K562 (cell line): ENCODE measurements around the gene CTDNEP1. TPM values are rescaled to one million over a fixed set of nuclear protein-coding genes. Genes with fewer than 3 reads are reported as not detected.

Experiments
- CBFA2T3 ChIP-seq: fragments of 450-650 bp; IDR thresholded peaks from 2 replicates; pipeline ENCODE4 v1.6.1; 2017
- CTBP1 ChIP-seq: fragments of 450-650 bp; IDR thresholded peaks from 2 replicates; pipeline ENCODE4 v1.6.1; 2016; ENCODE audit warnings: borderline replicate concordance
- ESRRA ChIP-seq: fragments of 450-650 bp; IDR thresholded peaks from 2 replicates; pipeline ENCODE4 v1.6.1; 2014; ENCODE audit warnings: low read depth, mild to moderate bottlenecking, moderate library complexity, borderline replicate concordance
- GTF2F1 ChIP-seq: IDR thresholded peaks from 2 replicates; pipeline ENCODE4 v1.6.1; 2011; ENCODE audit warnings: low read depth, low read length, improper control_type of control experiment
- L3MBTL2 ChIP-seq: fragments of 450-650 bp; IDR thresholded peaks from 2 replicates; pipeline ENCODE4 v1.6.1; 2016; ENCODE audit warnings: mild to moderate bottlenecking, moderate library complexity
- NONO ChIP-seq, 2 experiments: fragments of 200-400 bp in 1 of 2; fragments of 450-650 bp in 1 of 2; formaldehyde crosslinking in 1 of 2; IDR thresholded peaks; 2 replicates each; pipeline ENCODE4 v1.6.1; 2017; ENCODE audit warnings: low read depth in 2 of 2, mild to moderate bottlenecking in 2 of 2, moderate library complexity in 2 of 2, low read length in 1 of 2
- OTX1 ChIP-seq: fragments of 450-650 bp; formaldehyde crosslinking; IDR thresholded peaks from 2 replicates; pipeline ENCODE4 v1.4.0; 2022; ENCODE audit warnings: mild to moderate bottlenecking
- RUNX1 ChIP-seq: sonication (generic); IDR thresholded peaks from 2 replicates; pipeline ENCODE4 v1.6.1; 2016; ENCODE audit warnings: antibody characterized with exemption, low read depth
- TCF3 ChIP-seq: sonication (generic); formaldehyde crosslinking; IDR thresholded peaks from 2 replicates; pipeline ENCODE4 v1.4.0; 2020; ENCODE audit warnings: mild to moderate bottlenecking, missing genetic modification reagents
- TEAD4 ChIP-seq, 2 experiments: sonication (generic) in 1 of 2; formaldehyde crosslinking in 1 of 2; IDR thresholded peaks; 2 replicates each; pipeline versions ENCODE4 v1.6.1 to v1.8.0; 2012 to 2022; ENCODE audit warnings: borderline replicate concordance in 1 of 2, inconsistent platforms in 1 of 2, low read length in 1 of 2, mild to moderate bottlenecking in 1 of 2, missing genetic modification reagents in 1 of 2
- ZNF77 ChIP-seq: fragments of 250-450 bp; sonication (Bioruptor Pico); IDR thresholded peaks from 2 replicates; pipeline ENCODE4 v1.5.0; 2020
- polyA plus RNA-seq, 8 experiments: library from polyadenylated mRNA; depleted of rRNA in 4 of 8; stranded (reverse) in 5 of 8; unstranded in 3 of 8; fragments of >200 nt; fragmentation: Nextera tagmentation in 2 of 8; fragmentation: Illumina TruSeq in 1 of 8; extraction: Ambion mirVana in 2 of 8; extraction: Trizol in 1 of 8; gene quantifications; 2 replicates each; pipeline versions ENCODE4 v1.2.1 to v1.2.3, GENCODE V29; 2011 to 2014; ENCODE audit warnings: inconsistent platforms in 1 of 8, missing spikeins in 1 of 8
- total RNA-seq, 7 experiments: library from RNA; depleted of rRNA in 6 of 7; stranded (reverse); fragments of >200 nt in 6 of 7; fragmentation: Illumina TruSeq in 2 of 7; extraction: Trizol in 2 of 7; gene quantifications; 2 replicates each; pipeline versions ENCODE4 v1.2.1 to v1.2.3, GENCODE V29; 2011 to 2021; ENCODE audit warnings: low replicate concordance in 1 of 7
- TF ChIP-seq, protein P1 (sequence below), 2 experiments: fragments of 450-650 bp; IDR thresholded peaks; 2 replicates each; pipeline ENCODE4 v1.6.1; 2016
- TF ChIP-seq, protein P2 (sequence below), 2 experiments: IDR thresholded peaks; 2 replicates each; pipeline ENCODE4 v1.6.1; 2011; ENCODE audit warnings: borderline replicate concordance in 1 of 2, control low read depth in 1 of 2, low read depth in 1 of 2, low read length in 1 of 2, mild to moderate bottlenecking in 1 of 2, mixed read lengths in 1 of 2, moderate library complexity in 1 of 2; ENCODE audit not compliant: insufficient read depth in 1 of 2, insufficient read length in 1 of 2, poor library complexity in 1 of 2, severe bottlenecking in 1 of 2; ENCODE audit errors: extremely low read depth in 1 of 2
- TF ChIP-seq, protein P3 (sequence below): IDR thresholded peaks from 2 replicates; pipeline ENCODE4 v1.6.1; 2012; ENCODE audit warnings: low read depth, low read length, improper control_type of control experiment, borderline replicate concordance
- TF ChIP-seq, protein P4 (sequence below): fragments of 250-450 bp; sonication (Bioruptor Pico); IDR thresholded peaks from 2 replicates; pipeline ENCODE4 v1.8.0; 2022; ENCODE audit warnings: inconsistent platforms
- TF ChIP-seq, protein P5 (sequence below), 2 experiments: fragments of 450-650 bp; conservative IDR thresholded peaks; 2 replicates each; pipeline ENCODE4 v1.6.1; 2017; ENCODE audit warnings: mild to moderate bottlenecking in 2 of 2, moderate library complexity in 2 of 2

Gene CTDNEP1
- total and polyA plus RNA-seq, 9 of the 15 experiments (the other 6 are each of a cell fraction or from before 2014, with no cell fraction given), result 10.7 to 150 (median 28.5) TPM

DNA sequence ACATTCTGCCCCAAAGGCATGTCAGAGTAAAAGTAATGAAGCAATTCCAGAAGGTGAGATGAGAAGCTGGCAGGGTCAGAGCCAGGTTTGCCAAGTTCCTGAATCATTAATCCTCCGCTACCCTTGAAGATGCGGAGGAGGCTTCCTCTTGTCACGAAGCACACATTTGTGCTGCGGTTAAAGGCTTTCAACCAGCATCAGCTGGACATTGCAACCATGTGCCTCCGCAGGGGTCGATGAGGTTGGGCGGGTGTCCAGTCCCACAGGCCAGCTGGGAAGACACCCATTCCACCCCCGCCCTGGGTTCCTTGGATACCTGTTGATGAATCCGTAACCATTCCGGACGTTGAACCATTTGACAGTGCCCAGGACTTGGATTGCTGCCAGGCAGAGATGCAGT, 41.6 kb upstream of the CTDNEP1 start (continued):
- peak; percentile 65; the same call in 1 of the 2 replicates for TF ChIP-seq L3MBTL2
- no peak for TF ChIP-seq NONO (IDR thresholded peaks at IDR 0.05; ENCODE audit: low read depth in 2 of 2, low read length in 1 of 2)
- TF ChIP-seq, protein P1, sequence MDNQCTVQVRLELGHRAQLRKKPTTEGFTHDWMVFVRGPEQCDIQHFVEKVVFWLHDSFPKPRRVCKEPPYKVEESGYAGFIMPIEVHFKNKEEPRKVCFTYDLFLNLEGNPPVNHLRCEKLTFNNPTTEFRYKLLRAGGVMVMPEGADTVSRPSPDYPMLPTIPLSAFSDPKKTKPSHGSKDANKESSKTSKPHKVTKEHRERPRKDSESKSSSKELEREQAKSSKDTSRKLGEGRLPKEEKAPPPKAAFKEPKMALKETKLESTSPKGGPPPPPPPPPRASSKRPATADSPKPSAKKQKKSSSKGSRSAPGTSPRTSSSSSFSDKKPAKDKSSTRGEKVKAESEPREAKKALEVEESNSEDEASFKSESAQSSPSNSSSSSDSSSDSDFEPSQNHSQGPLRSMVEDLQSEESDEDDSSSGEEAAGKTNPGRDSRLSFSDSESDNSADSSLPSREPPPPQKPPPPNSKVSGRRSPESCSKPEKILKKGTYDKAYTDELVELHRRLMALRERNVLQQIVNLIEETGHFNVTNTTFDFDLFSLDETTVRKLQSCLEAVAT (IDR thresholded peaks at IDR 0.05), result 0 out of 4 replicates have a peak, but pooled peaks of 1 of the 2 experiments have one; percentile 15
- TF ChIP-seq, protein P2, sequence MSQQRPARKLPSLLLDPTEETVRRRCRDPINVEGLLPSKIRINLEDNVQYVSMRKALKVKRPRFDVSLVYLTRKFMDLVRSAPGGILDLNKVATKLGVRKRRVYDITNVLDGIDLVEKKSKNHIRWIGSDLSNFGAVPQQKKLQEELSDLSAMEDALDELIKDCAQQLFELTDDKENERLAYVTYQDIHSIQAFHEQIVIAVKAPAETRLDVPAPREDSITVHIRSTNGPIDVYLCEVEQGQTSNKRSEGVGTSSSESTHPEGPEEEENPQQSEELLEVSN (IDR thresholded peaks at IDR 0.05; ENCODE audit: borderline replicate concordance in 1 of 2, extremely low read depth in 1 of 2, insufficient read depth in 1 of 2, insufficient read length in 1 of 2, low read depth in 1 of 2, low read length in 1 of 2, poor library complexity in 1 of 2, severe bottlenecking in 1 of 2), result peak in 1 of 2 experiments; percentile 47
- no peak for TF ChIP-seq RUNX1
- TF ChIP-seq, protein P3, sequence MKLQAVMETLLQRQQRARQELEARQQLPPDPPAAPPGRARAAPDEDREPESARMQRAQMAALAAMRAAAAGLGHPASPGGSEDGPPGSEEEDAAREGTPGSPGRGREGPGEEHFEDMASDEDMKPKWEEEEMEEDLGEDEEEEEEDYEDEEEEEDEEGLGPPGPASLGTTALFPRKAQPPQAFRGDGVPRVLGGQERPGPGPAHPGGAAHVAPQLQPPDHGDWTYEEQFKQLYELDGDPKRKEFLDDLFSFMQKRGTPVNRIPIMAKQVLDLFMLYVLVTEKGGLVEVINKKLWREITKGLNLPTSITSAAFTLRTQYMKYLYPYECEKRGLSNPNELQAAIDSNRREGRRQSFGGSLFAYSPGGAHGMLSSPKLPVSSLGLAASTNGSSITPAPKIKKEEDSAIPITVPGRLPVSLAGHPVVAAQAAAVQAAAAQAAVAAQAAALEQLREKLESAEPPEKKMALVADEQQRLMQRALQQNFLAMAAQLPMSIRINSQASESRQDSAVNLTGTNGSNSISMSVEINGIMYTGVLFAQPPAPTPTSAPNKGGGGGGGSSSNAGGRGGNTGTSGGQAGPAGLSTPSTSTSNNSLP, result no peak
- TF ChIP-seq TEAD4 (IDR thresholded peaks at IDR 0.05; ENCODE audit: low read length), result peak; percentile 60
- no peak for TF ChIP-seq TEAD4 (CRISPR knock-in tag; IDR thresholded peaks at IDR 0.05; ENCODE audit: borderline replicate concordance)
- TF ChIP-seq, protein P4, sequence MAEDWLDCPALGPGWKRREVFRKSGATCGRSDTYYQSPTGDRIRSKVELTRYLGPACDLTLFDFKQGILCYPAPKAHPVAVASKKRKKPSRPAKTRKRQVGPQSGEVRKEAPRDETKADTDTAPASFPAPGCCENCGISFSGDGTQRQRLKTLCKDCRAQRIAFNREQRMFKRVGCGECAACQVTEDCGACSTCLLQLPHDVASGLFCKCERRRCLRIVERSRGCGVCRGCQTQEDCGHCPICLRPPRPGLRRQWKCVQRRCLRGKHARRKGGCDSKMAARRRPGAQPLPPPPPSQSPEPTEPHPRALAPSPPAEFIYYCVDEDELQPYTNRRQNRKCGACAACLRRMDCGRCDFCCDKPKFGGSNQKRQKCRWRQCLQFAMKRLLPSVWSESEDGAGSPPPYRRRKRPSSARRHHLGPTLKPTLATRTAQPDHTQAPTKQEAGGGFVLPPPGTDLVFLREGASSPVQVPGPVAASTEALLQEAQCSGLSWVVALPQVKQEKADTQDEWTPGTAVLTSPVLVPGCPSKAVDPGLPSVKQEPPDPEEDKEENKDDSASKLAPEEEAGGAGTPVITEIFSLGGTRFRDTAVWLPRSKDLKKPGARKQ (CRISPR knock-in tag), result no peak
- TF ChIP-seq ESRRA, result peak; percentile 31; the same call in 1 of the 2 replicates
- peak; percentile 55 for TF ChIP-seq TCF3
- TF ChIP-seq CTBP1, result 0 out of 2 replicates have a peak, but pooled peaks have one; percentile 16
- TF ChIP-seq ZNF77, result no peak
- peak; percentile 68 for TF ChIP-seq CBFA2T3
- no peak for TF ChIP-seq GTF2F1
- TF ChIP-seq OTX1 (CRISPR knock-in tag), result no peak
- TF ChIP-seq, protein P5, sequence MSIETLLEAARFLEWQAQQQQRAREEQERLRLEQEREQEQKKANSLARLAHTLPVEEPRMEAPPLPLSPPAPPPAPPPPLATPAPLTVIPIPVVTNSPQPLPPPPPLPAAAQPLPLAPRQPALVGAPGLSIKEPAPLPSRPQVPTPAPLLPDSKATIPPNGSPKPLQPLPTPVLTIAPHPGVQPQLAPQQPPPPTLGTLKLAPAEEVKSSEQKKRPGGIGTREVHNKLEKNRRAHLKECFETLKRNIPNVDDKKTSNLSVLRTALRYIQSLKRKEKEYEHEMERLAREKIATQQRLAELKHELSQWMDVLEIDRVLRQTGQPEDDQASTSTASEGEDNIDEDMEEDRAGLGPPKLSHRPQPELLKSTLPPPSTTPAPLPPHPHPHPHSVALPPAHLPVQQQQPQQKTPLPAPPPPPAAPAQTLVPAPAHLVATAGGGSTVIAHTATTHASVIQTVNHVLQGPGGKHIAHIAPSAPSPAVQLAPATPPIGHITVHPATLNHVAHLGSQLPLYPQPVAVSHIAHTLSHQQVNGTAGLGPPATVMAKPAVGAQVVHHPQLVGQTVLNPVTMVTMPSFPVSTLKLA (conservative IDR thresholded peaks at IDR 0.05), result peak in 1 of 2 experiments; percentile 46; a peak in 1 of 4 replicates
